COR-L47 (cell line): ENCODE results near the gene RGCC.

Source experiments
- DNase-seq: peaks from one replicate; lab custom pipeline; 2025; lab: John Stamatoyannopoulos, UW

RGCC gene

GRCh38 chr13:41516760-41517159 lies 59.4 kb downstream of the RGCC start:
- no peak for DNase-seq

- DNase-seq: no peak
These were observed 62.8 kb downstream of the RGCC start for GRCh38 chr13:41520016-41520659.
